ENCODE results near the gene HIGD1A. TPM values are rescaled to one million over a fixed set of nuclear protein-coding genes. Genes with fewer than 3 reads are reported as not detected.
A peak's percentile ranks its signal among the peaks of the same experiment; 100 is the strongest.

HIGD1A gene
- total RNA-seq, 1 experiment from 2014 or later: 77.6 TPM

- no peak overlapping the region for H3K4ac ChIP-seq (ENCODE audit: low read depth, low read length)
- H3K79me2 ChIP-seq (ENCODE audit: insufficient read depth, low read length): no peaks in the 10 kb centered on the region
- no peak overlapping the region for H2BK20ac ChIP-seq (ENCODE audit: low read depth, low read length, poor library complexity, severe bottlenecking)
- H3K4me1 ChIP-seq (ENCODE audit: insufficient read depth, low read length): peaks cover 3% of the 10 kb centered on the region; the same call in 1 of the 2 replicates
- no peaks in the 10 kb centered on the region for H3K79me1 ChIP-seq (ENCODE audit: insufficient read depth, low read depth, low read length, poor library complexity, severe bottlenecking)
- H3K27ac ChIP-seq (ENCODE audit: insufficient read length, low read depth, low read length): no peak overlapping the region
- Mint-ChIP-seq H3K36me3 (ENCODE audit: insufficient read depth in 1 of 3, low read depth in 3 of 3) (no peaks in the 10 kb centered on the region), H3K4me3 (no peak overlapping the region; a peak in 1 of 5 replicates), H3K27me3 (ENCODE audit: low read depth) (peaks cover 8% of the 10 kb centered on the region), H3K27ac (no peak overlapping the region; a peak in 1 of 7 replicates), H3K9me3 (no peaks in the 10 kb centered on the region), H3K4me1 (peaks cover 11 to 13% of the 10 kb centered on the region in 2 experiments)
- H3K23ac ChIP-seq (ENCODE audit: insufficient read length, low read depth, low read length): no peak overlapping the region
- WGBS (ENCODE audit: extremely low coverage, insufficient read length, low lambda C conversion rate): no CpG with 5 or more reads among the region's 7 CpGs
- no peak overlapping the region for H2BK15ac ChIP-seq (ENCODE audit: low read depth, low read length)
- no peak overlapping the region for H2AFZ ChIP-seq (ENCODE audit: low read length)
- H3K56ac ChIP-seq (ENCODE audit: insufficient read length, low read depth, low read length): no peak overlapping the region
- no peak overlapping the region for H2BK120ac ChIP-seq (ENCODE audit: low read depth, low read length, poor library complexity, severe bottlenecking)
- TF ChIP-seq, protein P1, sequence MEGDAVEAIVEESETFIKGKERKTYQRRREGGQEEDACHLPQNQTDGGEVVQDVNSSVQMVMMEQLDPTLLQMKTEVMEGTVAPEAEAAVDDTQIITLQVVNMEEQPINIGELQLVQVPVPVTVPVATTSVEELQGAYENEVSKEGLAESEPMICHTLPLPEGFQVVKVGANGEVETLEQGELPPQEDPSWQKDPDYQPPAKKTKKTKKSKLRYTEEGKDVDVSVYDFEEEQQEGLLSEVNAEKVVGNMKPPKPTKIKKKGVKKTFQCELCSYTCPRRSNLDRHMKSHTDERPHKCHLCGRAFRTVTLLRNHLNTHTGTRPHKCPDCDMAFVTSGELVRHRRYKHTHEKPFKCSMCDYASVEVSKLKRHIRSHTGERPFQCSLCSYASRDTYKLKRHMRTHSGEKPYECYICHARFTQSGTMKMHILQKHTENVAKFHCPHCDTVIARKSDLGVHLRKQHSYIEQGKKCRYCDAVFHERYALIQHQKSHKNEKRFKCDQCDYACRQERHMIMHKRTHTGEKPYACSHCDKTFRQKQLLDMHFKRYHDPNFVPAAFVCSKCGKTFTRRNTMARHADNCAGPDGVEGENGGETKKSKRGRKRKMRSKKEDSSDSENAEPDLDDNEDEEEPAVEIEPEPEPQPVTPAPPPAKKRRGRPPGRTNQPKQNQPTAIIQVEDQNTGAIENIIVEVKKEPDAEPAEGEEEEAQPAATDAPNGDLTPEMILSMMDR (conservative IDR thresholded peaks at IDR 0.05): peak; percentile 66
- H4K91ac ChIP-seq (ENCODE audit: insufficient read length, low read depth, low read length): no peak overlapping the region
- no peaks in the 10 kb centered on the region for H4K20me1 ChIP-seq (ENCODE audit: control insufficient read depth, insufficient read depth, insufficient read length)
- H2AK5ac ChIP-seq (ENCODE audit: insufficient read length, low read length): no peak overlapping the region
- H2BK5ac ChIP-seq (ENCODE audit: insufficient read length, low read length): no peak overlapping the region
- DNase-seq: peak; percentile 42
- no peaks in the 10 kb centered on the region for H3K23me2 ChIP-seq (ENCODE audit: insufficient read length, low read depth, low read length, poor library complexity, severe bottlenecking)
- no peaks in the 10 kb centered on the region for H3K27me3 ChIP-seq (ENCODE audit: insufficient read depth, low read length)
- no peak overlapping the region for H3K4me2 ChIP-seq (ENCODE audit: insufficient read depth, insufficient read length, low read length)
- no peak overlapping the region for H3K9ac ChIP-seq (ENCODE audit: extremely low read depth, insufficient read length, low read length)
- H4K5ac ChIP-seq (ENCODE audit: insufficient read length, low read depth, low read length): no peak overlapping the region
- H4K8ac ChIP-seq (replicated peaks; ENCODE audit: insufficient read length, low read depth, low read length): no peak overlapping the region
- no peak overlapping the region for H2BK12ac ChIP-seq (ENCODE audit: insufficient read length, low read depth, low read length)
- H3K9me3 ChIP-seq (ENCODE audit: control insufficient read depth, low read depth, low read length): no peaks in the 10 kb centered on the region
- H3K18ac ChIP-seq (ENCODE audit: insufficient read length, low read depth, low read length): no peak overlapping the region
- no peak overlapping the region for H3K14ac ChIP-seq (ENCODE audit: insufficient read depth, low read length)
- no peak overlapping the region for H3T11ph ChIP-seq (ENCODE audit: low read length)
These were observed 35.3 kb upstream of the HIGD1A start for GRCh38 chr3:42839616-42840015.
